H9 (cell line): Measurements from ENCODE around the gene HLA-DOA. TPM values are rescaled to one million over a fixed set of nuclear protein-coding genes. Genes with fewer than 3 reads are reported as not detected.

Experiments
- DNase-seq: peaks from one replicate; pipeline ENCODE4 v3.0.0-alpha.2; 2017
- H2AFZ ChIP-seq: one replicate; pipeline ENCODE4 v1.6.1; 2013; ENCODE audit warnings: mild to moderate bottlenecking, low read length, control low read depth, moderate library complexity
- H2AK5ac ChIP-seq: 2 replicates; pipeline ENCODE4 v1.6.1; 2013; ENCODE audit warnings: low read length, control low read depth, mixed read lengths; ENCODE audit not compliant: insufficient read length
- H2BK120ac ChIP-seq: one replicate; pipeline ENCODE4 v1.6.1; 2013; ENCODE audit warnings: low read depth, mild to moderate bottlenecking, low read length, control low read depth, inconsistent platforms; ENCODE audit not compliant: poor library complexity, severe bottlenecking
- H2BK12ac ChIP-seq: 2 replicates; pipeline ENCODE4 v1.6.1; 2013; ENCODE audit warnings: low read length, control low read depth, mixed read lengths, low read depth; ENCODE audit not compliant: insufficient read length
- H2BK15ac ChIP-seq: 2 replicates; pipeline ENCODE4 v1.6.1; 2013; ENCODE audit warnings: low read depth, low read length, control low read depth
- H2BK20ac ChIP-seq: one replicate; pipeline ENCODE4 v1.6.1; 2013; ENCODE audit warnings: low read depth, mild to moderate bottlenecking, low read length, control low read depth, inconsistent platforms; ENCODE audit not compliant: poor library complexity, severe bottlenecking
- H2BK5ac ChIP-seq: 2 replicates; pipeline ENCODE4 v1.6.1; 2013; ENCODE audit warnings: low read length, control low read depth, mixed read lengths; ENCODE audit not compliant: insufficient read length
- H3K14ac ChIP-seq: 2 replicates; pipeline ENCODE4 v1.6.1; 2013; ENCODE audit warnings: low read length, control low read depth; ENCODE audit not compliant: insufficient read depth
- H3K18ac ChIP-seq: 2 replicates; pipeline ENCODE4 v1.6.1; 2013; ENCODE audit warnings: low read depth, mild to moderate bottlenecking, mixed read lengths, low read length, control low read depth; ENCODE audit not compliant: insufficient read length
- H3K23ac ChIP-seq: 2 replicates; pipeline ENCODE4 v1.6.1; 2013; ENCODE audit warnings: low read length, control low read depth, mixed read lengths, low read depth; ENCODE audit not compliant: insufficient read length
- H3K23me2 ChIP-seq: 2 replicates; pipeline ENCODE4 v1.6.1; 2013; ENCODE audit warnings: low read depth, mild to moderate bottlenecking, mixed read lengths, low read length, control low read depth; ENCODE audit not compliant: insufficient read length, poor library complexity, severe bottlenecking
- H3K27ac ChIP-seq: 2 replicates; pipeline ENCODE4 v1.5.1; 2013; ENCODE audit warnings: low read length, control low read depth, mixed read lengths, low read depth; ENCODE audit not compliant: insufficient read length
- H3K27me3 ChIP-seq: 2 replicates; pipeline ENCODE4 v1.6.1; 2013; ENCODE audit warnings: low read length, control low read depth, inconsistent platforms; ENCODE audit not compliant: insufficient read depth
- H3K4ac ChIP-seq: 2 replicates; pipeline ENCODE4 v1.6.1; 2013; ENCODE audit warnings: low read depth, mild to moderate bottlenecking, control low read depth, inconsistent platforms, low read length, moderate library complexity
- H3K4me1 ChIP-seq: 2 replicates; pipeline ENCODE4 v1.6.1; 2013; ENCODE audit warnings: low read length, control low read depth, inconsistent platforms; ENCODE audit not compliant: insufficient read depth
- H3K4me2 ChIP-seq: 2 replicates; pipeline ENCODE4 v1.6.1; 2013; ENCODE audit warnings: low read length, control low read depth, mixed read lengths; ENCODE audit not compliant: insufficient read length, insufficient read depth
- H3K56ac ChIP-seq: 2 replicates; pipeline ENCODE4 v1.6.1; 2013; ENCODE audit warnings: low read depth, mild to moderate bottlenecking, mixed read lengths, low read length, control low read depth; ENCODE audit not compliant: insufficient read length
- H3K79me1 ChIP-seq: 2 replicates; pipeline ENCODE4 v1.6.1; 2013; ENCODE audit warnings: low read depth, mild to moderate bottlenecking, moderate library complexity, low read length, control low read depth, inconsistent platforms; ENCODE audit not compliant: insufficient read depth, poor library complexity, severe bottlenecking
- H3K79me2 ChIP-seq: 2 replicates; pipeline ENCODE4 v1.6.1; 2013; ENCODE audit warnings: low read length, control low read depth, inconsistent platforms; ENCODE audit not compliant: insufficient read depth
- H3K9ac ChIP-seq: 2 replicates; pipeline ENCODE4 v1.6.1; 2013; ENCODE audit warnings: low read length, control low read depth, mixed read lengths; ENCODE audit not compliant: insufficient read length; ENCODE audit errors: extremely low read depth
- H3K9me3 ChIP-seq: one replicate; pipeline ENCODE4 v1.6.1; 2013; ENCODE audit warnings: low read depth, low read length, inconsistent platforms; ENCODE audit not compliant: control insufficient read depth
- H3T11ph ChIP-seq: one replicate; pipeline ENCODE4 v1.6.1; 2013; ENCODE audit warnings: mild to moderate bottlenecking, low read length, control low read depth, inconsistent platforms
- H4K20me1 ChIP-seq: one replicate; pipeline ENCODE4 v1.6.1; 2013; ENCODE audit not compliant: control insufficient read depth, insufficient read length, insufficient read depth
- H4K5ac ChIP-seq: 2 replicates; pipeline ENCODE4 v1.6.1; 2013; ENCODE audit warnings: low read depth, mild to moderate bottlenecking, mixed read lengths, low read length, control low read depth; ENCODE audit not compliant: insufficient read length
- H4K8ac ChIP-seq: replicated peaks from 2 replicates; pipeline ENCODE4 v1.6.1; 2013; ENCODE audit warnings: low read length, control low read depth, mixed read lengths, low read depth; ENCODE audit not compliant: insufficient read length
- H4K91ac ChIP-seq: 2 replicates; pipeline ENCODE4 v1.6.1; 2013; ENCODE audit warnings: low read depth, mild to moderate bottlenecking, moderate library complexity, mixed read lengths, low read length, control low read depth; ENCODE audit not compliant: insufficient read length
- H3K27ac Mint-ChIP-seq, 3 experiments: 2 replicates in 2 of 3; 3 replicates in 1 of 3; pipeline ENCODE4 v1.8.0; 2020 to 2021; ENCODE audit warnings: mixed read lengths in 3 of 3, mild to moderate bottlenecking in 1 of 3, moderate library complexity in 1 of 3
- H3K27me3 Mint-ChIP-seq: 2 replicates; pipeline ENCODE4 v1.8.0; 2021; ENCODE audit warnings: low read depth, mild to moderate bottlenecking, moderate library complexity, mixed read lengths
- H3K36me3 Mint-ChIP-seq, 3 experiments: 2 replicates in 2 of 3; 3 replicates in 1 of 3; pipeline ENCODE4 v1.8.0; 2020 to 2021; ENCODE audit warnings: low read depth in 3 of 3, mixed read lengths in 3 of 3; ENCODE audit not compliant: insufficient read depth in 1 of 3
- H3K4me1 Mint-ChIP-seq, 2 experiments: 2 replicates each; pipeline ENCODE4 v1.8.0; 2020; ENCODE audit warnings: mixed read lengths in 2 of 2
- H3K4me3 Mint-ChIP-seq, 2 experiments: 2 replicates in 1 of 2; 3 replicates in 1 of 2; pipeline ENCODE4 v1.8.0; 2020 to 2021; ENCODE audit warnings: mild to moderate bottlenecking in 2 of 2, mixed read lengths in 2 of 2, moderate library complexity in 1 of 2
- H3K9me3 Mint-ChIP-seq, 2 experiments: 2 replicates in 1 of 2; 3 replicates in 1 of 2; pipeline ENCODE4 v1.8.0; 2020; ENCODE audit warnings: mild to moderate bottlenecking in 2 of 2, mixed read lengths in 2 of 2, moderate library complexity in 1 of 2
- WGBS: extraction: QIAGEN DNeasy Blood & Tissue Kit; methylation state at CpG from one replicate; pipeline ENCODE4 v1.1.7; 2013; ENCODE audit warnings: missing lambda C conversion rate, low lambda C conversion rate, mixed read lengths; ENCODE audit not compliant: insufficient read length; ENCODE audit errors: extremely low coverage; 5-methylcytosine and 5-hydroxymethylcytosine counted together
- total RNA-seq: library from RNA; stranded (reverse); gene quantifications from 2 replicates; pipeline ENCODE4 v1.2.1, GENCODE V29; 2021
- TF ChIP-seq, protein P1 (sequence below): fragments of 200-600 bp; sonication (generic); conservative IDR thresholded peaks from 3 replicates; pipeline ENCODE4 v1.8.0; 2021; ENCODE audit warnings: antibody characterized with exemption, mild to moderate bottlenecking

HLA-DOA gene
- total RNA-seq, 1 experiment from 2014 or later, result 15.6 TPM

DNA sequence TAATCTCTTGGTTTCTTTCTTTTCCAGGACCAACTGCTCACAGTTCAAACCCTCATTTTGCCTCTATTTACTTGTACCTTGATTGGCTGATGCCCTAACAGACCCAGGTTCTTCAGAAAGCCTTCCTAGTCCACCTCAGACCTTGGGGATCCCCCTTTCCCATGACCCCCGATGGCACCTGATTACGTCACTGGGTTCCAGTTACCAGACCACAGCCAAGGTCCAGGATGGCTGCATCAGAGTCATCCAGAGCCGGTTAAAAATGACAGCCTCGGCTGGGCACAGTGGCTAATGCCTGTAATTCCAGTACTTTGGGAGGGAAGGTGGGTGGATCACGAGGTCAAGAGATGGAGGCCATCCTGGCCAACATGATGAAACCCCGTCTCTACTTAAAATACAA, 4.5 kb downstream of the HLA-DOA start:
- Histone ChIP-seq H3K14ac (no peak overlapping the region), H3K23ac (no peak overlapping the region), H2BK15ac (no peak overlapping the region), H3K23me2 (no peaks in the 10 kb centered on the region), H3K79me2 (no peaks in the 10 kb centered on the region), H3K27ac (no peak overlapping the region), H3K9me3 (no peaks in the 10 kb centered on the region), H2AK5ac (no peak overlapping the region), H2BK12ac (no peak overlapping the region), H4K91ac (no peak overlapping the region), H3K27me3 (no peaks in the 10 kb centered on the region), H3K4me2 (no peak overlapping the region), H2AFZ (no peak overlapping the region), H3K79me1 (no peaks in the 10 kb centered on the region), H4K20me1 (no peaks in the 10 kb centered on the region), H3T11ph (no peak overlapping the region), H3K56ac (no peak overlapping the region), H3K4me1 (no peaks in the 10 kb centered on the region; the same call in 1 of the 2 replicates), H2BK120ac (no peak overlapping the region), H3K18ac (no peak overlapping the region), H3K4ac (no peak overlapping the region), H4K5ac (no peak overlapping the region), H2BK20ac (no peak overlapping the region), H3K9ac (no peak overlapping the region), H2BK5ac (no peak overlapping the region), H4K8ac (no peak overlapping the region)
- H3K27ac Mint-ChIP-seq, result no peak overlapping the region
- H3K4me3 Mint-ChIP-seq, result no peak overlapping the region
- WGBS, result no CpG with 5 or more reads among the region's 6 CpGs
- peaks cover 9 to 18% (median 15%) of the 10 kb centered on the region in 3 experiments; a peak in 6 of 7 replicates for H3K36me3 Mint-ChIP-seq
- no peak for DNase-seq
- peaks cover 9% of the 10 kb centered on the region for H3K27me3 Mint-ChIP-seq
- peaks cover 18 to 21% of the 10 kb centered on the region in 2 experiments for H3K4me1 Mint-ChIP-seq
- no peaks in the 10 kb centered on the region; a peak in 1 of 5 replicates for H3K9me3 Mint-ChIP-seq
- TF ChIP-seq, protein P1, sequence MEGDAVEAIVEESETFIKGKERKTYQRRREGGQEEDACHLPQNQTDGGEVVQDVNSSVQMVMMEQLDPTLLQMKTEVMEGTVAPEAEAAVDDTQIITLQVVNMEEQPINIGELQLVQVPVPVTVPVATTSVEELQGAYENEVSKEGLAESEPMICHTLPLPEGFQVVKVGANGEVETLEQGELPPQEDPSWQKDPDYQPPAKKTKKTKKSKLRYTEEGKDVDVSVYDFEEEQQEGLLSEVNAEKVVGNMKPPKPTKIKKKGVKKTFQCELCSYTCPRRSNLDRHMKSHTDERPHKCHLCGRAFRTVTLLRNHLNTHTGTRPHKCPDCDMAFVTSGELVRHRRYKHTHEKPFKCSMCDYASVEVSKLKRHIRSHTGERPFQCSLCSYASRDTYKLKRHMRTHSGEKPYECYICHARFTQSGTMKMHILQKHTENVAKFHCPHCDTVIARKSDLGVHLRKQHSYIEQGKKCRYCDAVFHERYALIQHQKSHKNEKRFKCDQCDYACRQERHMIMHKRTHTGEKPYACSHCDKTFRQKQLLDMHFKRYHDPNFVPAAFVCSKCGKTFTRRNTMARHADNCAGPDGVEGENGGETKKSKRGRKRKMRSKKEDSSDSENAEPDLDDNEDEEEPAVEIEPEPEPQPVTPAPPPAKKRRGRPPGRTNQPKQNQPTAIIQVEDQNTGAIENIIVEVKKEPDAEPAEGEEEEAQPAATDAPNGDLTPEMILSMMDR, result no peak
